ENCODE measurements around the gene NHSL2.

NHSL2 gene

GRCh38 chrX:72081605-72082320 is 171.1 kb downstream of the NHSL2 start:
- DNase-seq = no peak

DNA sequence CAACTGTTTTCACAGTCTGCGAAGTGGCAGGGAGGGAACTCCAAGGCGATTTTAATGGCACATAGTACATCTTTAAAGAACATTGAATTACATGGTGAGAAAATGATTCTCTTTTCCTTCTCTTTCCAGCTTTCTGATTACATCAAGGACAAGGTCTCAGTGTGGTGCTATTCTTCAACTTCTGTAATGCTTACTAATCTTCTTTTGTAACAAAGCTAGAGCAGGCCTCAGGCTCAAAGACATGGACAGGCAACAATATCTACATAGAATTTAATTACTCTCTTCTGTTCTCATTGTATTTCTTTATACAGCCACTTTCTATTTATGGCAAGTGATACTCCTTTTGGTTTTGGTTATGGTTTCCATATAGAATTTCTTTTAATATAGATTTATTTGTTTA is 172.6 kb downstream of the NHSL2 start:
- DNase-seq = no peak

GRCh38 chrX:72084114-72084513 is 173.5 kb downstream of the NHSL2 start:
- no peak for DNase-seq

- no peak for DNase-seq
Measured at GRCh38 chrX:72086995-72087394, 176.3 kb downstream of the NHSL2 start.

GRCh38 chrX:72088761-72089160 is 178.1 kb downstream of the NHSL2 start:
- DNase-seq = no peak

DNA sequence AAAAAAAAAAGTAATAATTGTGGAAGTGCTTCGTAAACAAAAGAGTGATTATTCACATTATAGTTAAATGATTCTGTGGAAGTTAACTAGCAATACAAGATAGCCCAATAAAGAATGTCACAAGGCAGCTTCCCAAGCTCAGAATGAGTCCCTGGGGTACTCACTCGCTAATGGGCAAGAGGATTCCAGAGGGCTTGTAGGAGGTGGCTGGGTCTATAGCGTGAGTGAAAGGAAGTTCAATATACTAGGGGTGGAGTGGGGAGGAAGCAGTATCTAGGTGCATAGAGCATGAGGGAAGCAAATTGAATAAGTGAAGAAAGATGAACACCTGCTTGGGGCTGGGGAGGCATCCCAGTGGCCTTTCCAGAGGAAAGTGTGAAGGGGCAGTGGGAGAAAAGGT is 178.6 kb downstream of the NHSL2 start:
- no peak for DNase-seq

DNA sequence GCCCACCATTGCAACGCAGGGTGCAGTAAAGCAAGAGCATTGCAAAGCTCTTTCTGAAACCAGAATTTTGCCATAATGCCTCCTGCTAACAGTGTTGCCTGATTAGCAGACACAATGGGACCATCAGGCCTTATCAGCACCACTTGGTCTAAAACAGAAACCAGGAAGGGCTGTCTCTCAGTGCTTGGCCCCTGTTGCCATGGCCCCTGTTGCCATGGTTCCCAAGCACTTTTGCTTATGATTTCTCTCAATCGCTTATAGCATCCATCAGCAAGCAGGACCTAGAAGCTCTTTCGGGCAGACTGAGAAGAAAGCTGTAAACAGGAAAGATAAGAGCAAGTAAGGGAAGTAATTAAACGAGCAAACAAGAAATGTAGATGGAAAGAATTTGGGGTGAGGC is 184.2 kb downstream of the NHSL2 start:
- peak in 1 of 2 experiments; percentile 44 for DNase-seq

DNA sequence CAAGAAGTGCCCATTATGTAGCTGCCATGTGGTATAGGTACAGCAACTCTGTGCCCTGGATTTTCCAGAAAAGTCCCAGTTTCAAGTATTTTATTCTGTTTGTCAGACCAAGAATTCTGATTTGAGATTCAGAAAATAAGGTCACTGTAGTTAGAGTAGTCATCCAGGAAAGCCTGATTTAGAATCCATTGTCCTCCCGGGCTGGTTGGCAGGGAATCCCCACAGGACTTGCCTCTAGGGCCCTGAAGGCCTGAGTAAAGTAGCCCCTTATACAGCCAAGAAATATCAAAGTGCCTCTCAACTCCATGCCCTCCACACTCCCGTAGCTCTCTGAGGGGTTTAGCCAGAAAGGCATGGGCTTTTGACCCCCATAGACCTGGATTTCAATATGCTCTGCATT is 184.7 kb downstream of the NHSL2 start:
- no peak for DNase-seq

- no peak for DNase-seq
Measured at GRCh38 chrX:72097098-72097497, 186.5 kb downstream of the NHSL2 start.

DNA sequence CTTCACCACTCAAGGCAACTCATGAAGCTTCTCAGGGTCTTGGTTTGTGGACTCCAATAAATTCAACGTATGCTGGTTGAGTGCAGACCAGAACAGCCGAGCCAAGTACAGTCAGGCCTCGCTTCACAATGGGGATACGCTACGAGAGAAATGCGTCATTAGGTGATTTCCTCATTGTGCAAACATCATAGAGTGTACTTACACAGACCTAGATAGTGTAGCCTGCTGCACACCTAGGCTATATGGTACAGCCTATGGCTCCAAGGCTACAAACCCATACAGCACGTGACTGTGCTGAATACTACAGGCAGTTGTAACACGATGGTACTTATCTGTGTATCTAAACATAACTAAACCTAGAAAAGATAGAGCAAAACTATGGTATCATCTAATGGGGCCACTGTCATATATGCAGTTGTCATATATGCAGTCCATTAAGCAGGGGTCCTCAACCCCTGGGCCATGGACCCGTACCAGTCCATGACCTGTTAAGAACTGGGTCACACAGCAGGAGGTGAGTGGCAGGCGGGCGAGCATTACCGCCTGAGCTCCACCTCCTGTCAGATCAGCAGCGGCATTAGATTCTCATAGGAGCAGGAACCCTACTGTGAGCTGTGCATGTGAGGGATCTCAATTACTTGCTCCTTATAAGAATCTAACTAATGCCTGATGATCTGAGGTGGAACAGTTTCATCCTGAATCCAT is 189.6 kb downstream of the NHSL2 start:
- DNase-seq = no peak

DNA sequence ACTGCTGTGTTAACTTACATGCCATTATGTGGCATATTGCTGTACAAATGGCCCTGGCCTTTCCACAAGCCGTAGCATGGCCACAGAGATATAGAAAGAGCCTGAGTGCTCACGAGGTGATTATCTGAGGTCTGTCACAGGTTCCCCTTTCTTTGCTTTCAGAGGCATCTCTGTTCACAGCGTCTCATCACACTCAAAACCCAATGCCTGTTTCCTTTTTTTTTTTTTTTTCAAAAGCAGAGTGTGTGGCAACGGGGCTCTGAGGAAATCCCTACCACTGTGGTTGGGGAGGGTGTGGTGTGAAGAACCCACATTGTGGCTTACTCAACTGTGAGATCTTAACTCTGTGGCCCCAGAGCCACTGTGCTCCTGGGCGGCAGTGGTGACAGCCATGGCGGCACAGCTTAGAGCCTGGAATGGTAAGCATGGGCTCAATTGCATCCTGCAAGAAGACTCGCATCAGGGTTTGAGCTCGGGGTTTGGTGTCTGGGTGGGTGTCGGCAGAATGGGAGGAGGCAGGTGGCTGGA is 190.2 kb downstream of the NHSL2 start:
- peak; percentile 72 to 73 for DNase-seq

DNA sequence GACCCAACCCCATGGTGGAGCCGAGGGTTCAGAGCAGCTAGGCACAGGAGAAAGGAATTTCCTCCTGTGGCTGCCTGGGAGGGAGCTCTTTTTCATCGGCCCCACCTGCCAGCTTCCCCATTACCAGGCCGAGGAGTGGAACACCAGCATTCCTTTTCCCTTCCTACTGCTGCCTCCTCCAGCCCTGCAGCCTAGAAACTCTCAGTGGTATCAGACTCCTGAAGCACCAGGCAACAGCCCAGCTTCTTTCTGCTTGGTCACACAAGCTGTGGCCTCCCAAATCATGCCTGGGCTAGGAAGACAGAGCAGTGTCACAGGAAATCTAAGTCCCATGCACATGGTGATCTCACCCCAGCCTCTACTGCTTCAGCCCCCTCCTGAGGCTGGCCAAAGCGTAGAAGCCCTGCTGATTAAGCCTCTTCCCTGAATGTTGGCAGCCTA is 191.0 kb downstream of the NHSL2 start:
- no peak for DNase-seq

DNA sequence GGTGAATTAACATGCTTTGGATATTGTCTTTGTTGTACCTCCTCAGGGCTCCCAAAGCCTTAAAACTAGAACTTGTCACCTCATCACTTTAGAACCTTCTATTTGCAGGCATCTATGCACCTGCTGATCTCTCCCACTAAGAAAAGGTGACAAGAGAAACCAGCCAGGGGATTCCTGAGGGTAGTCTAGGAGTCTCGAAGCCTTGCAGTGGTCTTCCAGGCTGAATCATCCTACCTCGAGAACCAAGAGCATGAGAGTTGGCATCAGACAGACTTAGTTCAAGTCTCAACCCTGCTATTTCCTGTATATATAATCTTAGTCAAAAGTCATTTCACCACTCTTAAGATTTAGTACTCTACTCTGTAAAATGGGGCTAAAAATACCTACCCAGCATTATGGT is 191.5 kb downstream of the NHSL2 start:
- DNase-seq = no peak

GRCh38 chrX:72102760-72103159 is 192.1 kb downstream of the NHSL2 start:
- no peak for DNase-seq

DNA sequence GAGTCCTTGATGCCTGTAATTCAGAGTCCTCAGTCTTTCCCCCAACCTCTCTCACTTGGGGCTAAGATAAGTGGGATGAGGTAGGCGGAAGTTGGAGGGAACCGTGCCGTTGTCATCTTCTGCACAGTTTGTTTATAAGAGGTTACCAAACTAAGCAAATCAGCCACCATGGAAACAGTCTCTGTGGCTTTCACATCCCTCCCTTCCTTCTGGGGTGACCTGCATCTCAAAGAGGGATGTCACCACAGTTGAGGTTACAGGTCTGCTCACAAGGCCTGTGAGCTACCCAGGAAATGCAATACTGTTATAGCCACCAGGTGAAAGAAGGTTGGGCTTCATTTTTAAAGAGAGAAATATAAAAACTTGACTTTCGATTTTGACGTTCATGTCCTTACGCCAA is 194.8 kb downstream of the NHSL2 start:
- no peak for DNase-seq

- no peak for DNase-seq
Measured at GRCh38 chrX:72107320-72107719, 196.7 kb downstream of the NHSL2 start.

- no peak for DNase-seq
Measured at GRCh38 chrX:72107841-72108595, 197.4 kb downstream of the NHSL2 start.

DNA sequence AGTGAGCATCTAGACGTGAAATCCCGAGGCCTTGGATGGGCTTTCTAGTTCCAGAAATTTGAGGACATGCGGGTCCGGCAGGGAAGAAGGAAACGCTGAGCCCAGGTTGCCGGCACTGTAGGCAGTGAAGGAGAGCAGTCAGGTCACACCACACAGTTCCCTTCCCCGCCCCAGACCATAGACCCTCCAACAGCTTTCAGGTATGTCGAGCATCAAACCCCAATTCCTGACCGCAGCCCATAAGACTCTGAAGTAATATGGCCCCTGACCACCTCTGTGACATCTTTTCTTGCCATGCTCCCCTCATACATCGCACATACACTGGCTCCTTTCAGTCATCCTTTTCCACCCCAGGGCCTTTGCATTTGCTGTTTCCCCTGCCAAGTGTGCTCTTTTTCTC is 198.0 kb downstream of the NHSL2 start:
- no peak for DNase-seq

GRCh38 chrX:72110051-72110875 is 199.6 kb downstream of the NHSL2 start:
- DNase-seq = no peak

- DNase-seq = no peak
Measured at GRCh38 chrX:72110876-72111708, 200.4 kb downstream of the NHSL2 start.

DNA sequence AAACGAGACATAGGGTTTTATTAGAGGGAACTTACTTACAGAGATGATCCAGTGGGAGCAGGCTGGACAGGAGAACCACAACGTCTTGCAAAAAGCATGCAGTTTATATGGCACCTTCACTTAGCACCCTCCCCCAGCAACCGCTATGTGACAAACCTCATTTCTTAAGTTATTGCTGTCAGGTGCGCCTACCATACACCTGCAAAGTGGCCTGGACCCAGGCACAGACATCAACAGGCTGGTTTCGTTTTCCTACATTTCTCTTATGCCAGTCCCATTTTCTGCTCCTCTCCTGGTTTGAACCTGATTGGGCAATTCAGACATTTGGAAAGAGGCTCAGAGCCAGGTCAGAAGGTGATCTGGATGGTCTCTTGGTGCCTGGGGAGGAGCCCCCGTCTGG is 202.8 kb downstream of the NHSL2 start:
- DNase-seq = no peak

DNA sequence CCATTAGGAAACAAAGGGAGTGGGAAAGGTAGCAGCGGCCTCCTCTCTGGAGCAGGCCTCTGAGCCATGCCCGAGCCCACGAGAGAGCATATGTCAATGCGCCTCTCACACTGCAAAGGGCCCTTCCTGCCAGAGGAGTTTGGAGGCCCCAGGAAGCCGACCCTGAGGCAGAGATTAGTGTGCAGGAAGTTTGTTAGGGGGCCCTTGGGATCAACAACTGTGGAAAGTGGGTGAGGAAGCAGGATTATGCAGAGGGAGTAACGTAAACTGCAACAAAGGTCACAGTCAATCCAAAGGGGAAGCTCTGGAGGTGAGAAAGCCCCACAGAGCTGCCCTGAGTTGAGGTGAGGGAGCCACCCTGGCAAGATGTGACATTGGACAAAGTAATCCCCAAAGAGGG is 203.7 kb downstream of the NHSL2 start:
- DNase-seq = no peak

Data from activated T-cell treated with anti-CD3 and anti-CD28 coated beads, Interleukin-2, amount 50 U/mL, for 48 hours (primary cell).